HG02642 (cell line): ENCODE results near the gene BARX1.
"Not testable (repeated sequence)": the region's sequence is repeated elsewhere in the genome, so short reads cannot be mapped to it uniquely, and the experiment has no call there.

Experiments used
- ATAC-seq: cut with Tn5 transposase; IDR thresholded peaks from one replicate; pipeline ENCODE4 v1.9.1; 2021; ENCODE audit warnings: mild to moderate bottlenecking; ENCODE audit not compliant: unreplicated experiment, poor library complexity

BARX1 gene

DNA sequence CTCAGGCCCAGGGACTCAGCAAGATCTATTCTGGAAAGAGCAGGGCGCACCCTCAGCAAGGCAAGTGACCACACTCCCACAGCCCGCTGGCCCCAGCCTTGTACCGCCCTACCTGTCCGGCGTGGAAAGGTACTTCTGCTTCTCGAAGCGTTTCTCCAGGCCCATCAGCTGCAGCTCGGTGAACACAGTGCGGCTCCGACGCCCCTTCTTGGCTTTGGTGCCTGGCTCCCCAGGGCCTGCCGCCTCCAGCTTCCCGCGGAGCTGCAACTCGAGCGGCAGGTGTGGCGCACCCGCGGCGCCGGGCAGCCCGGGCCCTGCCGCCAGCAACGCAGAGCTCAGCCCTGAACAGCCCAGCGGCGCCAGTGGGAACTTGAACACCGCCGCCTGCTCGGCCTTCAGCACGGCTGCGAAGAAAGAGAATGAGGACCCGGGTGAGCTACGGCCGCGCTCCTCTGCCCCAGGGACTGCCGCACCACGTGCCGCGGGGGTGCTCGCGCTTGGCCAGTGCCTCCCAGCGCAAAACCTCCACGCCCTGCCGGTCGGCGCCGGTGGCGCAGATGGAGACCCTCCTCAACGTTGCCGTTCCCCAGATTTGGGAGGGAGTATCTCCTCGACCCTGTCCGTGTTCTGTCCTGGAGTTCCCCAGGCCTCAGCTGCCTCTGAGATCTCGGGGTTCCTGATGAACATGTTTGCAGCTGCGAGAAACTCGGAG is 2.2 kb downstream of the BARX1 start:
- ATAC-seq, result no peak

DNA sequence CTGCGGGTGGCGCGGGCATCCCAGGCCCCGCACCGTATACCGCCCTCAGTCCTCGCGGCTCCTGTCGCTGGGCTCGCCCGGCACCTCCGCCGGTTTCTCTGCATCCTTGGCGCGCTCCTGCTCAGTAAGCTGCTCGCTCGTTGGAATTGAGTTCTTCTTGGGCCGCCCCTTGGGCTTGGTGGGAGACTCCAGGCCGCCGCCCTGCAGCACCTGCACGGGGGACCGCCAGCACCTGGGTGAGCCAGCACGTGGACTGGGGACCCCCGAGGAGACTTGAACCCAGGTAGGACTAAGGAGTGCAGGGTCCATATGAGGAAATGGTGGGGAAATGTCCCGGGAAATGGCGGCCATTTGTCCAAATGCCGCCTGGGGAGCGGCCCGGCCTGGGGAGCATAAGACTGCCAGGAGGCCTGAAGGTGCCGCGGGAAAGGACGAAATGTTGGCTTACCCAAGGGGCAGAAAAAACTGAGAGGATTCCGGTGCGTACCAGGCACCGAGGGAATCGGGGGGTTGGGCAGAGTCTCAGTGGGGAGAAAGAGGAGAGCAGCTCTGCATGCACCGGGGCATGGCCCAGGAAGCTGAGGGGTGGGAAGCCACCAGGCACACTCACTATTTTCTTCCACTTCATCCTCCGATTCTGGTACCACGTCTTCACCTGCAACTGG is 2.9 kb downstream of the BARX1 start:
- ATAC-seq, result no peak

DNA sequence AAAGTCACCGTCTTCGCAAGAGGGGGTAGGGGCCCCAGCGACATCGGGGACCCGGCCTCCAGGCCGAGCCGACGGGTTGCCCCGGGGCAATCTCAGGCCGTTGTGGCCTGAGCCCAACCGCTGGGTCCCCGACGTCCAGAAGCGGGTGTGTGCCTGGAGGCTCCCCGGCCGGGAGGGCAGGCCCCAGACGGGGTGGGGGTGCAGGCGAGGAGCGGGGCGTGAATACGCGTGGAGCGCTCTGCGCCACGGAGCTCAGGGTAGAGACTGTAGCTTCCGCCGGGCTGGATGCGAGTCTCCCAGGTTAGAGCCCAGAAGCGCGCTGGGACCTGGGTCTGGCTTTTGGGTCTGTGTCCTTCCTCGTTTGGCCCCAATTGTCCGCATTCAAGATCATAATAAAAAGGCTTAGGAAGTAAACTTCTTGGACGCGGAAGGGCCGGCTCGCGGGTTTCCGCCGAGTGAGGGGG is 3.5 kb downstream of the BARX1 start:
- no peak for ATAC-seq

DNA sequence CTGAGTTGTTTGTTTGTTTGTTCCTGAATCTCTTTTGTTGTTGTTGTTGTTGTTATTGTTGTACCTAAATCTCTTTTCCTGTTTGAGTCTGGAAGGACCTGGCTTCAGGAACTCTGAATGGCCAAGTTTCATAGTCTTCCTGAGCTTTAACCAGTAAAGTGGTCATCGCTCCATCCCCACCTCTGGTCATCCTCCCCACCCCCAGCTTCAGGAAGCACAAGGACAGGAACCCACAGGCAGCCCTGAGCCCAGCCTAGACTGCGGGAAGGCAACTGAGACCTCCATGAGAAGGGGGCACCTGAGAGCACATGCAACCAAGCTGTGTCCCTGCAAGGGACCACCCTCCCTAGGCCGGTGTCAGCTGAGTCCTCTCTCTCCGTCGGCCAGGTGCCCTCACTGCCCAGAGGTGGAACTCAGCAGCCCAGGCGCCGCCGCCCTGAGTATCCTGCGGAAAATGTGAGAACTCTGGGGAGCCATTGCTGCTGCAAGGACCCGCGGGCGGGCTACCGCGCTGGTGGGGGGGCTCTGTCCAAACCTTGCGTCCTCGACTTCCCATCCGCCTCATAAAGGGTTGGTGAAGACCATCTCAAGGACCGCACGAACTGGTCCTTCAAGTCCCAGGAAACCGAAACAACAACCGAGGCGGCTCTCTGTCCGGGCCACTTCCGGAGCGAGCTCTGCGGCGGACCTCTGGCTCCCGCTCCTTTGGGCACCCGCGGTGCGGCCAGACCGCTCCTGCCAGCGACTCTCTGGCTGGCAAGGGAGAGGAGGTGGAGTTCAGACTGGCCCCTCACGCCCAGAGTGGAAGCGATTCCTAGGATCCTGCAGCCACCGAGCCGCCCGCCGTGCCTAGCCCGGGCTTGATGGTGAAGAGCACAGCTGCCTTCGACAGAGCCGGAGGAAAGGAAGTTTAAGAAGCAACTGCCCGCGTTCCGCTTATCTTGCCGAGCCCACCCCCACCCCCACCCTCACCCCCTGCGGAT is 4.2 kb downstream of the BARX1 start:
- no peak for ATAC-seq

DNA sequence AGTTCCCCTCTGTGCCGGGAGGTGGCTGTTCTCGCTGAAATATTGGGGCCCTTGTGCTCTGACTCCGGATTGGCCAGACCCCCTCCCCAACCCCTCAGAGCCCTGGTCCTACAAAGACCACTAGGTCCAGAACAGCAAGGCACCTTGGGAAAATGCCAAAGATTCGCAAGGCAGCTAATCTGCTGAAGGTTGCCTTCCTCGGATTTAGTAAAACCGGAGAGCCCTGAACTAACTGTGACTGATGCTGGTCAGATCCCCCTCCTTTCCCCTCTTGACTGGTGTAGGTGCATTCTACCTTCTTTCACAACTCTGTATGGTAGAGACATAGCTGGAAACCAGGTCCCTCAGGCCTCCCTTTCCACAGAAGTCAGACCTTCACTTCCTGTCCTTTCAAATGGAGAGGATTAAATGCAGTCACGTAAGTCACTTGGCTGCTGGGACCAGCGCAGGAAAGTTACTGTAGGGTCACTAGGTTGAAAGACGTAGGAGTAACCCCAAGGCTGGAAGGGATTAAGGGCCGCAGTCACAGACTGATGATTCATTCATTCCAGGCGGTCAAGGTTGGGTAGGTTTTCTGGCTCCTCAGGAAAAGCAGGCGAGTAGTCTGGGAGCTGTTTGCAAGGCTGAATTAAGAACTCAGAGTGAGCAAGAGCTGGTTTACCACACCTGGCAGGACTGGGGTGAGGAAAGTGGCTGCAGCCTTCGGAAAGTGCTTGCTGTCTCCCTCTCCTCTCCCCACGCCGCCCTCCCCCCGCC is 5.3 kb downstream of the BARX1 start:
- ATAC-seq, result no peak

DNA sequence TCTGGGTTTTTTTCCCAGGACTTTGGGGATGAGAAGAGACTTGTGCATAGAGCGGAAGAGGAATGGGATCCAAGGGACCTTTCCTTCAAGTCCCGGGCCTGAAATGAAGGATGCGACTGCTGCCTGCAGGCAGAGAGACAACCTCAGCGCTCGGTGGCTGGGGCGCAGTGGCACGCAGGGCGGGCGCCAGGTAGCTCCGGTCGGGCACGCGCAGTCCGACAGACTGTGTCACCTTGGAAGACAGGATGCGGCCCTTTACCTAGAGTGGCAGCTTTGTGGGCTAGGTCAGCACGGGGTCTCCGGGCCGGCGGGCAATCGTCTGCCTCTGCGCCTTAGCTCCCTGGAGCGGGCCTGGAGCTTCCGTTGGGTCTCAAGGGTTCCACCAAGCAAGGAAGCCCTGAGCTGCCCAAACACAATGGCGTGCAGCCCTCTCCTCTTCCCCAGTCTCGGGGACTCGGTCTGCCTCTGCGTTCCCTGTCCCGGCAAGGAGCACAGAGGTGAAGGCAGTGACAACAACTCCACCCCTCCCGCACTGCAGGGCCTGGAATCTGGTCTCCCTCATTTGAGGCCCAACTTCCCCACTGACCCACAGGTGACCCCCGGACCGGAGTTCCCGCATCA is 6.0 kb downstream of the BARX1 start:
- ATAC-seq, result no peak

DNA sequence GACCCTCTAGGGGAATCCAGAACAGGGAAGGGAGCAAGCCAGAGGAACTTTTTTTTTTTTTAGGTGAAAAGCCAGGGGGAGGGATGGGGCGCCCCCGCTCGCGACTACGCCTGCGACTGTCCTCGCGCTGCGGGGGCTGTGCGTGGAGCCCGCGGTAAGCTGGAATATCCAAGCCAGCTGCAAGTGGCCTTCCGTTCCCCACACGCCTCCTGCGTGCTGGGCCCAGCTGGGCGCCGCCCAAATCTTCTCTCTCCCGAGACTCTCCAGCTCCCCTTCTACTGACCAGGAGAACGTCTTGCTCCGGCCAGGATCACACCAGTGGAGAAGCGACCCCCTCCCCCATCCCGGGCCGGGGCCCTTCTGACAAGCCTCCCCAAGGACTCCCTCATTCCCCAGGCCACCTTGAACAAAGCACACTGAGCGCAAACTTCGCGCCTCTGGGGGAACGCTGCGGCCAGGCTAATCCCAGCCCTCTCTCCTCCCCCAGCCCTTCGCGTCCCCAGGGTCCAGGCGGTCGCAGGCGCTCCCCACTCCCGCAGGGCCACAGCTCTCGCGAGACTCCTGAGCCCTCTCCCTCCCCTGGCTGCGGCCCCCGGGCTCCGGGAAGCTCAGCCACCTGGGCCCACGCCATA is 6.6 kb downstream of the BARX1 start:
- ATAC-seq, result no peak

DNA sequence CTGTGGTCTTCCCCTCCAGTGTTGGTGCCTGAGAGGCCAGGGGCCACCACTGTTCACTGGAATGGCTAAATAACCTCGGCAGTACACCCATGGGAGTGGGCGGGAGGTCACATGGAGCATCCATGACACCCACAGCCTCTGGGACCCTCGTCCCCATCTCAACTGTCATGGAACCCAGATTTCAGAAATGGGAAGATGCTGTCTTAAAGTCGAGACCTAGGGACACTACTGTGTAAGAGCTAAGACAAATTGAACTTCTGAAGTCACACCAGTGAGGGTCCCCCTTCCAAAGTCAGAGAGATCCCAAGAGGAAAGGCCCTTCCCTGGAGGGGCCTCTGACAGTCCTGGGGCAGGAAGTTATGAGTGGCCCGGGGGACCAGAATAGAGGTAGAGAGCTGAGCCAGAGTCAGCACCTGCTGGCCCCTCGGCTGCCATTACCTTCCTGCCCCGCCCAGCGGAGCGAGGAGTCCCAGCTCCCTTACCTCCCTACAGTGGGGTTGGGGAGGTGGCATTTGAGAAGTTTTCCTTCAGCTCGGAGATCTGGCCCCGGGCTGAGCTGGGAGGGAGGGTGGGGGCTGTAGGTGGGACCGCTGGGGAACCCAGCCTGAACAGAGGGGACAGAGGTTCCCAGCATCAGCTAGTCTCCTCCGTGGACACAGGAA is 7.6 kb downstream of the BARX1 start:
- ATAC-seq, result no peak

DNA sequence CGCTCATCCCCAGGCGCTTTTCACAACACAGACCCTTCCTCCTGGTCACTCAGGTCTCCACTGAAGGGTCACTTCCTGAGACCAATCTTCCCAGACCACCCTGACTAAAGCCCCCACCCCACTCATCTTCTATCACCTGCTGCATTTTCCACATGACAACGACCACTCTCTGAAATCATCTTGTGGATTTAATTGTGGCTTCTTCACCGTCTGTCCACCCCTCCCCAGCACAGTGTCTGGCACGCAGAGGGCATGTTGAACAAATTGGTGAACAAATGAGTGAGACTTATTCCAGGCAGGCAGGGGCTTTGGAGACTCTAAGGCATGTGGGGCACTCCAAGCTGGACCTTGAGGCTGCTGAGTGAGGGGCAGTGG is 8.8 kb downstream of the BARX1 start:
- no peak for ATAC-seq

DNA sequence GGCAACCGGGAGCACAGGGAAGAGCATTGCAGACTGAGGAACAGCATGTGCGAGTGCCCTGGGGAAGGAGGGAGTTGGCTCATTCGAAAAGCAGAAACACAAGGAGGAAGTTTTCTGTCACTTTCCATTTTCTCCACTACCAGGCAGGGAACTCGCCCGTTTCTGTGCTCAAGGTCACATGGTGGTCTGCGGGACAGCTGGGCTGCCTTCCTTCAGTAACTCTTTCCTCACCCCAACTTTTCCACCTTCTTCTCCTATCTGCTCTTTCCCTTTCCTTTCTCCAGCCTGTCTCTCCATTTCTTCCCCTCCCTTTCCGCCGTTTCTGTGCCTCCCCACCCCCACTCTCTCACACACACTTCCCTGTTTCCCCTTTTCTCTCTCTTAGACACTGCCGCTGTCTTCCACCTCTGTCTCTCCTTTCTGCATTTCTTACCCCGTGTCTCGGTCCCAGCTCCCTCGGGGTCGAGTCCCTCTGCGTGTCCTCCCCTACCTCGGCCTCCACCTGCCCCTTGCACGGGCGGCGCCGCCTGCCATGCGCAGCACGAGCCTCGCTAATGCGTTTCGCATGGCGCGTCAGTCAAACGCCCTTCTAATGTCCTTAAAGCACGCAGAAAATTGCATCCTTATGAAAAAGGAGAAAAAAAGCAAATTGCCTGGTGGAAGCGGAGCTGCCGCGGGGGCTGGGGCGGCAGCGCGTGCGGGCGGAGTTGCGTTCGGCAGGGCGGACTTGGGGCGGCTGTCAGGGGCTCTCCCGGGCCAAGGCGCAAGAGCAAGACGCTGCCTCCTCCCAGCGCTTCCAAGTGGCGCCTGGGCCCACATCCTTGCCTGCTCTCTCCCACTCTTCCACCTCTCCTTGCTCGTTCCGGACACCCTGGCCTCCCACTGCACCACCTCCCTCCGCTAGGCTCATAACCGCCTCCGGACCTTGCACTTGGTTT is 9.5 kb downstream of the BARX1 start:
- ATAC-seq, result no peak

DNA sequence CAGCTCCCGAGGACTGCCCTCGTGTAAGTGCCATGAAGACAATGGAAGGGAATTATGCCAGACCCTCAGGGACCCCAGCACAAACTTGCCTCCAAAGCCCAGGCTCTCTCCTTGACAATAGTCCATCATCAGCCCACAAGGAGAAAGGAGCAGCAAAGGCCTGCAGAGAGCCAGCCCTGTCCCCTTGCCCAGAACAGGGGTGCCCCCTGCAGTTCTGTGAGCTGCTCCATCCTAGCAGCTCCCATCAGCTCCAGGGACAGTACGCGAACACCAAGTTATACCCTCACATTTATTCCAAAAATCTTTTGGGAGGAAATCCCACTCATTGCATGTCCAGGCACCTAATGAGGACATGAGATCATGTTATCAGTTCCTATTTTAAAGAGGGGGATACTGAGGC is 11.1 kb downstream of the BARX1 start:
- no peak for ATAC-seq

DNA sequence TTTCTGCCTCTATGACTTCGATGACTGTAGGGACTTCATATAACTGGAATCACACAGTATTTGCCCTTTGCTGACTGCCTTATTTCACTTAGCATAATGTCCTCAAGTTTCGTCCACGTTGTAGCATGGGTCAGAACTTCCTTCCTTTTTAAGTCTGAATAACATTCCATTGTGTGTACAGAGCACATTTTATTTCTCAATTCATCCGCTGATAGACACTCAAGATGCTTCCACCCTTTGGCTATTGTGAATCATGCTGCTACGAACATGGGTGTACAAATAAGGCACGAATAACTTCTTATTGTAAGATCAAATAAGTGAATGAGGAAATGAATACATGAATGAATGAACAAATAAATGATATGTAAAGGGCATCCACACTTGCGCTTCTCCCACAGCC is 13.0 kb downstream of the BARX1 start:
- ATAC-seq, result no peak

DNA sequence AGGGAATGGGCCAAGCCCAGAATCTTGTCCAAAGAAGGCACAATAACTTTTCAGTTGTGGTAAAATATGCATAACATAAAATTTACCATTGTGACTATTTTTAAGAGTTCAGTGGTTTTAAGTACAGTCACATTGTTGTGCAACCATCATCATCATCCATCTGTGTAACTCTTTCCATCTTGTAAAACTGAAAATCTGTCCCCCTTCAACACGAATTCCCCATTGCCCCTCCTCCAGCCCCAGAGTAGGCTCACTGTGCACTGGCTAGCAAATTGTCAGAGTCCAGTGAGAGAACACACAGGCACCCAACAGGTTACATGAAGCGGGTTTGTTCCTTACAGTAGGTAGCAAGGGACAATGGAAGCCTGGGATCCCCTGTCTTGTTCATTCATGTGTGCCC is 13.7 kb downstream of the BARX1 start:
- no peak for ATAC-seq

DNA sequence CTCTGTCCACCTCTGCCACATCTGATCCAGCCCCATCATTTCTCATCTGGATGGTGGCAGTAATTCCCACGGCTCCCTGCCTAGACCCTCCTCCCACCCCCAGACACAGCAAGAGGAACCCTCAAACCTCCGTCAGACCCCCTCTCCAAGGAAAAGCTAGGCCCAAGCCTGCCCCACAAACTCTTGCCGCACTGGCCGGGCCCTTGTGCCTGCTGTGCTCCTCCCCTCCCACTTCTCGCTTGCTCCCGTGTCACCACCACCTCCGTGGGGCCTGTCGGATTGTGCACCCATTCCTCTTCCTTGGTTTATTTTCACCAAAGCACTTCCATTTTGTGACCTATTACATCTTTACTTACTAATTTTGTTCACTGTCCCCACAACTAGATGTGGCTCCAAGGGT is 14.2 kb downstream of the BARX1 start:
- ATAC-seq, result no peak

DNA sequence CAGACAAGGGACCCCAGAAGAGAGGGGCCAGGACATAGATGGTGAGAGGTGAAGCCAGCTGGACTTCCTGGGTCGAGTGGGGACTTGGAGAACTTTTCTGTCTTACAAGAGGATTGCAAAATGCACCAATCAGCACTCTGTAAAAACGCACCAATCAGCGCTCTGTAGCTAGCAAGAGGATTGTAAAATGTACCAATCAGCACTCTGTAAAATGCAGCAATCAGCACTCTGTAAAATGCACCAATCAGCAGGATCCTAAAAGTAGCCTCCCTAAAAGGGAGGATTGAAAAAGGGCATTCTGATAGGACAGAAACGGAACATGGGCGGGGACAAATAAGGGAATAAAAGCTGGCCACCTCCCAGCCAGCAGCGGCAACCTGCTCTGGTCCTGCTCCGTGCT is 15.6 kb downstream of the BARX1 start:
- not testable (repeated sequence) for ATAC-seq

DNA sequence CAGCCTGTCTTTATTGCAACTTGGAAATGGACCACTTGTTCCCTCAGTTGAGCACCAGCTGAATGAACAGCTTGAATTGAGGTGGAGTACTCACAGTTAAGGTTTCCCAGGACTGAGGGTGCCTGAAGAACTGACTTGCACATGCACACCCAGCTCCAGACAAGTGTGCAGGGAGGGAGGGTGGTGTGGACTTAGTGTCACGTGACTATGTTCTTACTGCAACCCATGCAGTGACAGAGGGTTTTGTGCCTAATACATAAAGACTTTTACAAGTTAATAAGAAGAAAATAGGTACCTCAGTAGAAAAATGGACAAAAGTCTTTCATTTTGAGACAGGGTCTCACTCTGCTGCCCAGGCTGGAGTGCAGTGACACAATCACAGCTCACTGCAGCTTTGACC is 18.0 kb downstream of the BARX1 start:
- no peak for ATAC-seq

DNA sequence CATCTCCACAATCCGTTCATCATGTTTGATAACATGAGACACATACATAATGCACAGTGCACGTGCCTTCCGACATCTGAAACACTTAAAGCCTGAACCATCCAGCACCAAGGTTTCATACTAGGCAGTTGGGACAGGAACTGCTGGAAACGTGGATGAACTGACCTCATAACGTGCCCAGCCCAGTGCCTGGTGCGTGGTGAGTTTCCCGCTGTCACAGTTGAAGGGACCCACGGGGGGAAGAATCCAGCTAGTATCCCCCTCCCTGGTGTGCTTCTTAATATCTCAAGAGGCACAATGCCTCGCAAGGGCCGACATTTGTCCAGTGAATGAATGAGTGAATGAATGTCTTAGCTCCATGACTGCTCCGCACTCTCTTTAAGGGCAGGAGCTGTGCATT is 23.2 kb downstream of the BARX1 start:
- no peak for ATAC-seq

DNA sequence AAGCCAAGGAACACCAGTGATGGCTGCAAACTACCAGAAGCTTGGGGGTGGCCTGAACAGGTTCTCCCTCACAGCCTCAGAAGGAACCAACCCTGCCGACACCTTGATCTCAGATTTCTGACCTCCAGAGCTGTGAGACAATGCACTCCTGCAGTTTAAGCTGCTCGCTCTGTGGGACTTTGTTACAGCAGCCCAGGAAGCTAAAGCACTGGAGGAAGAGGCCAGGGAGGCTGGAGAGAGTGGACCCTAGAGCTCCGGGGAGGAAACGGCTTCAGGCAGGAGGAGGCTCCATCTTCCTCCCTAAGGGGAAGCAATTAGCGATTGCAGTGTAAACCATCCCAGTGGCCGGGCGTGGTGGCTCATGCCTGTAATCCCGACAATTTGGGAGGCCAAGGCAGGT is 25.1 kb downstream of the BARX1 start:
- ATAC-seq, result no peak
